ENCODE measurements around the gene GJB3. TPM values are rescaled to one million over a fixed set of nuclear protein-coding genes. Genes with fewer than 3 reads are reported as not detected.

GJB3 gene
- total and polyA plus RNA-seq, 2 of the 13 experiments (the other 11 are each of a cell fraction or from before 2014, with no cell fraction given), result not detected

- TF ChIP-seq MYNN (CRISPR knock-in tag; IDR thresholded peaks at IDR 0.05; ENCODE audit: low read depth) (no peak), FOXO4 (CRISPR knock-in tag; conservative IDR thresholded peaks at IDR 0.05) (no peak), FOXA3 (CRISPR knock-in tag; IDR thresholded peaks at IDR 0.05) (no peak), ZBTB7B (CRISPR knock-in tag; IDR thresholded peaks at IDR 0.05) (no peak), ZNF3 (CRISPR knock-in tag; IDR thresholded peaks at IDR 0.05) (no peak), ZNF737 (CRISPR knock-in tag; IDR thresholded peaks at IDR 0.05; ENCODE audit: borderline replicate concordance) (no peak), MXD4 (CRISPR knock-in tag; IDR thresholded peaks at IDR 0.05) (no peak), KDM6A (CRISPR knock-in tag; IDR thresholded peaks at IDR 0.05; ENCODE audit: low read depth) (no peak), ZNF883 (CRISPR knock-in tag; IDR thresholded peaks at IDR 0.05; ENCODE audit: not compliant biosample characterization) (no peak)
These were observed 11.4 kb downstream of the GJB3 start (continued) for GRCh38 chr1:34792424-34792823.

GRCh38 chr1:34792868-34793727, 12.1 kb downstream of the GJB3 start, which contains the start of gene GJA4:
Gene GJA4 (plus strand): TSS chr1:34792999. CDS start chr1:34794214, 1,215 bp downstream.
- no peak within 1 kb of the TSS for H3K4me3 ChIP-seq (replicated peaks in 1 of 3; ENCODE audit: insufficient read depth in 1 of 3, low read depth in 2 of 3, low read length in 3 of 3)
- H3K9ac ChIP-seq (ENCODE audit: insufficient read depth, low read depth, low read length), result no peak within 1 kb of the TSS
- no peaks in the 10 kb centered on the region for H4K20me1 ChIP-seq (ENCODE audit: insufficient read depth, low read length)
- no peak within 1 kb of the TSS for H3K27ac ChIP-seq (ENCODE audit: extremely low read length, insufficient read depth, low read length)
- no TSS peak for BruUV-seq (replicated peaks)
- TF ChIP-seq ZNF574 (CRISPR knock-in tag; IDR thresholded peaks at IDR 0.05) (no peak), SNAPC2 (CRISPR knock-in tag; IDR thresholded peaks at IDR 0.05) (no peak), IKZF1 (IDR thresholded peaks at IDR 0.05) (no peak), THAP7 (CRISPR knock-in tag; IDR thresholded peaks at IDR 0.05) (no peak), ZNF570 (CRISPR knock-in tag; IDR thresholded peaks at IDR 0.05; ENCODE audit: borderline replicate concordance) (no peak), PHF5A (CRISPR knock-in tag; IDR thresholded peaks at IDR 0.05; ENCODE audit: low read depth, unreplicated experiment) (no peak), KLF12 (CRISPR knock-in tag; IDR thresholded peaks at IDR 0.05; ENCODE audit: borderline replicate concordance) (no peak), BORCS8-MEF2B (CRISPR knock-in tag; IDR thresholded peaks at IDR 0.05) (no peak), MXD1 (CRISPR knock-in tag; IDR thresholded peaks at IDR 0.05) (no peak), ZNF143 (CRISPR knock-in tag; IDR thresholded peaks at IDR 0.05) (no peak), ZSCAN20 (CRISPR knock-in tag; IDR thresholded peaks at IDR 0.05; ENCODE audit: borderline replicate concordance) (no peak)
- H3K4me2 ChIP-seq (ENCODE audit: low read depth, low read length), result no peak within 1 kb of the TSS
- intact Hi-C loops (cut with micrococcal nuclease; ENCODE audit: unreplicated experiment) (no loop called here), in situ Hi-C loops (cut with HindIII; ENCODE audit: extremely low pct_ligation_motif_present, low pct_unique_long_range_greater_than_20kb) (no loop called here)
- ChIA-PET POLR2A (no interaction called here), CTCF (ENCODE audit: low intra/inter-chr PET ratio, low total read pairs) (no interaction called here)
- ATAC-seq (no peak), FAIRE-seq (no peak), DNase-seq (ENCODE audit: low spot score) (no peak)
- no peak within 1 kb of the TSS for H2AFZ ChIP-seq (ENCODE audit: low read length)
- no peaks in the 10 kb centered on the region for H3K36me3 ChIP-seq (replicated peaks in 1 of 2; ENCODE audit: control insufficient read depth in 1 of 2, insufficient read depth in 2 of 2, low read length in 2 of 2)
- no peaks in the 10 kb centered on the region for H3K9me3 ChIP-seq (ENCODE audit: low read length)
- H3K4me1 ChIP-seq (ENCODE audit: insufficient read depth, low read length), result no peaks in the 10 kb centered on the region
- H3K79me2 ChIP-seq (ENCODE audit: insufficient read depth, low read length), result no peaks in the 10 kb centered on the region
- WGBS (ENCODE audit: low lambda C conversion rate), result 48% methylated on average over 19 of the region's 45 CpGs
- H3K27me3 ChIP-seq (ENCODE audit: control insufficient read depth in 1 of 2, insufficient read depth in 2 of 2, low read length in 2 of 2), result peaks cover 1 to 43% of the 10 kb centered on the region in 2 experiments; a peak in 4 of 5 replicates
